D721Med (cell line): ENCODE results near the gene LRRC25.

Source experiments
- DNase-seq: peaks from one replicate; pipeline ENCODE4 v3.0.0; 2011; ENCODE audit warnings: low spot score; ENCODE audit not compliant: insufficient read length
- FAIRE-seq: peaks from 2 replicates; lab custom pipeline; 2011; peaks lifted over from hg19 to GRCh38; lab: Jason Lieb, UNC
- TF ChIP-seq, protein P1 (sequence below): IDR thresholded peaks from 2 replicates; pipeline ENCODE4 v1.5.1; 2012; ENCODE audit warnings: mild to moderate bottlenecking, control low read depth; ENCODE audit not compliant: insufficient read depth; ENCODE audit errors: missing control alignments

The LRRC25 gene

DNA sequence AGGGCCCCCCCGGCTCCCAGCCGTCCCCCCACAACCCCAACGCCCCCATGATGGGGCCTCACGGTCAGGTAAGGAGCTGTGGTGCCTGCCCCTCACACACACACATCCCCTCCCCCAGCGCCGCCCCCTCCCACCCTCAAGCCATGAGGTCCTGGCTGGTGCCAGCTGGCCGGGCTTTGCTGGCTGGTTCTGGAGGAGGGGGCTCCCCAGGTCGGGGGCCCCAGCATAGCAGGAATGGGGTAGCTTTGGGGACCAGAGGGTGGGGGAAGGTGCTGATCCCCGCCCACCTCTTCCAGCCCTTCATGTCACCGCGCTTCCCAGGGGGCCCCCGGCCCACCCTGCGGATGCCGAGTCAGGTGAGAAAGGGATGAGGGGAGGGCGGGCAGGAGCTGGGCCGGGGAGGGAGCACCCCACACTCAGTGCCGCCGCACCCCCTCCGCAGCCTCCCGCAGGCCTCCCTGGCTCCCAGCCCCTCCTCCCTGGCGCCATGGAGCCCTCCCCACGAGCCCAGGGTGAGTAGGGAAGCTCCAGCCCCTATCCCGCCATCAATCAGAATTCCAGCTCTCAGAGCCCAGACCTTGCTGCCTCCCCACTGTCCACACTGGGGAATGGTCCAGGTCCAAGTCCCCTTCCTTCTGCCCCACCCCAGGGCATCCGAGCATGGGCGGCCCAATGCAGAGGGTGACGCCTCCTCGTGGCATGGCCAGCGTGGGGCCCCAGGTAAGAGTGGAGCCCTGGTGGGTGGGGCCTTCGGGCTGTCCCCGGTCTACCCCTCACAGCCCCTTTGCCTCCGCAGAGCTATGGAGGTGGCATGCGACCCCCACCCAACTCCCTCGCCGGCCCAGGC, 34.2 kb upstream of the LRRC25 start:
- DNase-seq, result no peak
- no peak for FAIRE-seq
- TF ChIP-seq, protein P1, sequence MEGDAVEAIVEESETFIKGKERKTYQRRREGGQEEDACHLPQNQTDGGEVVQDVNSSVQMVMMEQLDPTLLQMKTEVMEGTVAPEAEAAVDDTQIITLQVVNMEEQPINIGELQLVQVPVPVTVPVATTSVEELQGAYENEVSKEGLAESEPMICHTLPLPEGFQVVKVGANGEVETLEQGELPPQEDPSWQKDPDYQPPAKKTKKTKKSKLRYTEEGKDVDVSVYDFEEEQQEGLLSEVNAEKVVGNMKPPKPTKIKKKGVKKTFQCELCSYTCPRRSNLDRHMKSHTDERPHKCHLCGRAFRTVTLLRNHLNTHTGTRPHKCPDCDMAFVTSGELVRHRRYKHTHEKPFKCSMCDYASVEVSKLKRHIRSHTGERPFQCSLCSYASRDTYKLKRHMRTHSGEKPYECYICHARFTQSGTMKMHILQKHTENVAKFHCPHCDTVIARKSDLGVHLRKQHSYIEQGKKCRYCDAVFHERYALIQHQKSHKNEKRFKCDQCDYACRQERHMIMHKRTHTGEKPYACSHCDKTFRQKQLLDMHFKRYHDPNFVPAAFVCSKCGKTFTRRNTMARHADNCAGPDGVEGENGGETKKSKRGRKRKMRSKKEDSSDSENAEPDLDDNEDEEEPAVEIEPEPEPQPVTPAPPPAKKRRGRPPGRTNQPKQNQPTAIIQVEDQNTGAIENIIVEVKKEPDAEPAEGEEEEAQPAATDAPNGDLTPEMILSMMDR, result no peak

DNA sequence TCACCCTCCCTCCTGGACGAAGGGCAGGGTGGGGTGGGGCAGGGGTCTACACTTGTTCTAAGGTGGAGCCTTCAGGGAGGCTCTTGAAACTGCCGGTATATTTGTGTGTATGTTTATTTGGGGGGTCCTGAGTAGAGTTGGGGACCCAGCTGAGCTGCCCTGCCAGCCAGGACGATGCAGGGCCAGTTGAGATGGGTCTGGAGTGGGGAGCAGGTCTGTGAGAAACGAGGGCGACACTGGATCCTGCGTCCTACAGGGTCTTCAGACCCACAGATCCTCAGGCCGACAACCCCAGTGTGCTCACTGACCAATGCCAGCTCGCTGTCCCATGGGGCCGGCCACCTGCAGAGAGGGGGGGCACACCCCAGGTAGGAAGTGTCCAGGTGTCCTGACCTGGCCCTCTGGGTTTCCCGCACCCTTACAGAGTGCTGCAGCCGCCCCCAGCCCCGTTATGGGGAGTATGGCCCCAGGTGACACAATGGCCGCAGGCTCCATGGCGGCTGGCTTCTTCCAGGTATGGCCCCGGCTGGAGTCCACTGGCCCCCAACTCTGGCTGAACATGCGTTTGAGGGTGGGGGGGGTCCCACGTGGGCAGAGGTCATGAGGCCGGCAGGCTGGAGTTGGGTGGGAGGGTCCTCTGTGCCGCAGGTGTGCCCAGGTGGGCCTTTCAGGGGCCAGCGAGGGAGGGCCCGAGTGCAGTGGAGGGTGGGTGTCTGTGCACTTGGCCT, 33.2 kb upstream of the LRRC25 start:
- TF ChIP-seq, protein P1, result no peak
- FAIRE-seq, result no peak
- no peak for DNase-seq

DNA sequence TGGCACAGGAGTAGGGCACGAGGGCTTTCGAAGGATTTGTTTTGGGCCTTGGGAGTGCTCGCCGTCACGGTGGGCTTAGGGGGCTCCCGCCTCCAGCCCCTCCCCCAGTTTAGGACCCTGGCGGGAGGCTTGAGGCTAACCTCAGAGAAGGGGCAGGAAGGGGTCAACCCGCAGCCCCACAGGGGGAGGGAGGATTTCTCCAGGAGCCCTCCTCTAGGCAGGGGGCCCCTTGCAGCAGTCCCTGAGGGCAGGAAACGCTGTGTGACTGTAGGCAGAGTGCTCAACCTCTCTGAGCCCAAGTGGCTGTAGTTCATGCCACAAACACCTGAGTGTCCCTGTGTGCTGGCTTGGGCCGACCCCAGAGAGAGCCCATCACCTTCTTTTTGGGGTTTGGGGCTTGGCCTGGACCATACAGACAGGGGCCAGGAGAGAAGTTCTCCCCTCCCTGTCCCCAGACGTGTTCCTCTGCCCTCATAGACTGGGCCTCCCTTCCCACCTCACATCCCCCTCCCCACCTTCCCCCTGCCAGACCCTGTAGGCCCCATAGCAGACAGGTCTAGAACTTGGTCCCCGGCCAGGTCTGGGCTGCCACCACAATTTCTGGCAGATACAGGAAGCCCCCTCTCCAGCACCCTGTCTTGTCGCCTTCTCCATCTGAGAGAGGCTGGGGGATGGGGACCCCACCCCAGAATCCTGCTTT, 32.4 kb upstream of the LRRC25 start:
- FAIRE-seq, result no peak
- DNase-seq, result no peak
- TF ChIP-seq, protein P1, result no peak

DNA sequence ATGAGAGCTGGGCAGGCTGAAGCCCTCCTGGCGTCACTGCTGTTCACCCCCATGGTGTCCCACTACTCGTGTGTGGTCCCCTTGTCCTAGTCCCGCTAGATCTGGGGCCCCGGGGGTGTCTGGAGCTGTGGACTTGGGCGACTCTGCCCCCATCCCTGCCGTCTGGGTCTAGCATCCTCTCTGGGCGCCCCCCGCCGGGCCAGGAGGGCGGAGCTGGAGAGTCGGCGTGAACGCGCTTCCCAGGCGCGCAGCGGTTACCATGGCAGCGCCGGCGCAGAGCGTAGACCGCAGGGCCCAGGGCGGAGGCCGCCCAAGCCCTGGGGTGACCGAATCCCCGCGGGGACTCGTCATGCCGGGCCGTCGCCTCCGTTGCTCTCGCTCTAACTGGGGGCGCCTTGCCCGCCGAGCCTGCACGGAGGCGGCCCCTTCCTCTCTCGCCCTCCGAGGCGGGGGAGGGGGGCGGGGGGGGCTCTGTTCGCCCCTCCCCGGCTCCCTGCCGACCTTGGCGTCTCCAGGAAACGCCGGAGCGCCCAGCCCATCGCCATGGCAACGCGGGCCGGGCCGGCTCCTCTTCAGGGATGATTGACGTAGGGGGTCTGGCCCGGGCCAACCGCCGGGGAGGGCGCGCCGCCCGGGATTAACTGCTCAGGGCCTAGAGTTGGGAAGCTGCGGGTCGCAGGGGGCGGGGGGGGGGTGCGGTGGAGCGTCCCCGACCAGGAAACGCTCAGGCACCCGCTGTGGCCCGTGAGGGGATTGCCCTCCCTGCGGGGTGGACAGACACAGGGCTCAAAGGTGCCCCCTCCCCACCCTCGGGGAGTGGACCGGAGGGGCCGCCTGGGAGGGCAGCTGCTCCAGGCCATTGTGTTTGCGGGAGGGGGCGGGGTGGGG, 31.6 kb upstream of the LRRC25 start:
- TF ChIP-seq, protein P1, result no peak
- FAIRE-seq (no peak), DNase-seq (peak; percentile 92)

DNA sequence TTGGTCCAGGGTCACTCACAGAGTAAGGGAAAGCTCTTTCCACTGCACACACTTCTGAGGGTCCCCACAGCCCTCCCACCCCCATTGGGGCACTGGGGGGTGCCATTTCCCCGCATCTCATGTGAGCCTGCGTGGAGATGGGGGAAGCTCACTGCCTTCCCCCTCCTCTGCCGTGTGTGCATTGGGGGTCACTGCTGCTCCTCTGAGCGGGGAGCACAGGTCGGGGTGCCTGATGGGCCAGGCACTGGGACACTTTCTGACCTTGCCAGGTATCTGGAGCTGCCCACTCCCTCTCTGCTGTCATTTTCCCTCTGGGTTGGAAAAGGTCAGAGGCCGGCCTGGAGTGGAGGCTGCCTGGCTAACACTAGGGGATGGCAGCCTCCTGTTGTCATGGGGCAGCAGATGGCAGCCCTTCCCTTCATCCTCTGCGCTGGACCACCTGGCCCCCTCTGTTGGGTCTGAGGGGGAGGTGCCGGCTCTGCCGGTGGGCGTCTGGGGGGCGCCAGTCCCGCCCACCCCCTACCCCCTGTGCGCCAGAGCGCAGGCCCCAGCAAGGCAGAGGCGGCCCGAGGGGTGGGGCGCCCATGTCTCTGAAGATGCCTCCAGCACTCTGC, 30.9 kb upstream of the LRRC25 start:
- DNase-seq (no peak), FAIRE-seq (no peak)
- TF ChIP-seq, protein P1, result no peak

DNA sequence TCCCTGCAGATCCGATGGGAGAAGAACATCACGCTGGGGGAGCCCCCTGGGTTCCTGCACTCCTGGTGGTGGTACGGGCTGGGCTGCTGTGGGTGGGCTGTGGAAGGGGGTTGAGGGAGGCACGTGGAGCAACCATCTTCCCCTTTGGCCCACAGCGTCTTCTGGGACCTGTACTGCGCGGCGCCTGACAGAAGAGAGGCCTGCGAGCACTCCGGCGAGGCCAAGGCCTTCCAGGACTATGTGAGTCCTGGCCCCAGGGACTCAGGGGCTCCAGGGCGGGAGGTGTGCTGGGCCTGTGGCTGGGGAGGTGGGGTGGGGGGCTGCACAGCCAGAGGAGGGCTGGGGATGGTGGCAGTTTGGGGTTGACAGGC, 30.3 kb upstream of the LRRC25 start:
- DNase-seq, result no peak
- FAIRE-seq, result no peak
- TF ChIP-seq, protein P1, result no peak
